PC-3 (cell line): Measurements from ENCODE around the gene VANGL2. TPM values are rescaled to one million over a fixed set of nuclear protein-coding genes. Genes with fewer than 3 reads are reported as not detected.

ENCODE experiments used
- ATAC-seq: fragments of 200-7000 bp; cut with Tn5 transposase; 2 replicates; pipeline ENCODE4 v1.9.1; 2020; ENCODE audit warnings: mild to moderate bottlenecking, moderate library complexity
- BruUV-seq: library from RNA; stranded (reverse); fragments of 400-500 nt; replicated peaks from 2 replicates; lab custom pipeline; 2021; lab: Mats Ljungman, UMichigan
- CTCF ChIA-PET: fragments of 300-600 bp; sonication (Branson Sonifier 250); formaldehyde crosslinking; loops from one replicate; lab custom pipeline; 2022; ENCODE audit warnings: antibody characterized with exemption; lab: Charles Lee
- POLR2A ChIA-PET: fragments of 300-600 bp; sonication (Branson Sonifier 250); formaldehyde crosslinking; loops from one replicate; lab custom pipeline; 2022; ENCODE audit warnings: antibody characterized with exemption; ENCODE audit not compliant: unreplicated experiment; lab: Charles Lee
- DNase-seq: peaks from one replicate; pipeline ENCODE4 v3.0.0-alpha.2; 2015
- H2AFZ ChIP-seq: fragments of 300-600 bp; sonication (generic); 2 replicates; pipeline ENCODE4 v1.6.0; 2016; ENCODE audit warnings: antibody characterized with exemption, low read length
- H3F3A ChIP-seq: fragments of 300-600 bp; sonication (generic); one replicate; pipeline ENCODE4 v1.6.0; 2017; ENCODE audit warnings: antibody characterized with exemption, low read length, control low read depth, mild to moderate bottlenecking; ENCODE audit not compliant: unreplicated experiment
- H3K27ac ChIP-seq: fragments of 300-600 bp; sonication (generic); 2 replicates; pipeline ENCODE4 v1.5.1; 2016; ENCODE audit warnings: mild to moderate bottlenecking, low read length
- H3K27me3 ChIP-seq: fragments of 300-600 bp; sonication (generic); 2 replicates; pipeline ENCODE4 v1.6.1; 2016; ENCODE audit warnings: low read length, mixed read lengths
- H3K36me3 ChIP-seq: fragments of 300-600 bp; sonication (generic); 2 replicates; pipeline ENCODE4 v1.6.1; 2016; ENCODE audit warnings: low read depth, mixed run types, low read length, mixed read lengths
- H3K4me1 ChIP-seq: fragments of 300-600 bp; sonication (generic); 2 replicates; pipeline ENCODE4 v1.5.1; 2016; ENCODE audit warnings: low read length; ENCODE audit not compliant: insufficient read depth
- H3K4me2 ChIP-seq: fragments of 300-600 bp; sonication (generic); 2 replicates; pipeline ENCODE4 v1.6.0; 2016; ENCODE audit warnings: low read length
- H3K4me3 ChIP-seq: fragments of 300-600 bp; sonication (generic); 2 replicates; pipeline ENCODE4 v1.5.1; 2016; ENCODE audit warnings: mild to moderate bottlenecking, low read length, mixed read lengths
- H3K79me2 ChIP-seq: fragments of 300-600 bp; sonication (generic); 2 replicates; pipeline ENCODE4 v1.6.1; 2017; ENCODE audit warnings: low read length, mixed read lengths
- H3K9ac ChIP-seq: fragments of 300-600 bp; sonication (generic); 2 replicates; pipeline ENCODE4 v1.6.0; 2016; ENCODE audit warnings: mild to moderate bottlenecking, low read length
- H3K9me2 ChIP-seq: fragments of 300-600 bp; sonication (generic); replicated peaks from 2 replicates; pipeline ENCODE4 v1.6.1; 2016; ENCODE audit warnings: mixed run types, low read length, mixed read lengths
- H3K9me3 ChIP-seq: fragments of 300-600 bp; sonication (generic); 2 replicates; pipeline ENCODE4 v1.6.1; 2016; ENCODE audit warnings: low read length, mixed read lengths
- H4K20me1 ChIP-seq: fragments of 300-600 bp; sonication (generic); 2 replicates; pipeline ENCODE4 v1.6.1; 2016; ENCODE audit warnings: low read length, mixed read lengths
- EZH2 ChIP-seq: fragments of 300-600 bp; sonication (generic); IDR thresholded peaks from one replicate; pipeline ENCODE4 v1.6.1; 2017; ENCODE audit warnings: antibody characterized with exemption, mild to moderate bottlenecking, low read length; ENCODE audit not compliant: unreplicated experiment
- EZH2phosphoT487 ChIP-seq: fragments of 300-600 bp; sonication (generic); IDR thresholded peaks from 2 replicates; pipeline ENCODE4 v1.6.1; 2018; ENCODE audit warnings: mild to moderate bottlenecking, antibody characterized with exemption, low read length, borderline replicate concordance
- intact Hi-C: fragments of 100-400 bp; cut with micrococcal nuclease; formaldehyde crosslinking; loops from 2 replicates; pipeline ENCODE4 v1.9.0; 2023
- total RNA-seq: library from RNA; depleted of rRNA; stranded (reverse); fragments of >200 nt; gene quantifications from 2 replicates; pipeline ENCODE4 v1.2.3, GENCODE V29; 2014
- TF ChIP-seq, protein P1 (sequence below): fragments of 300-600 bp; sonication (generic); conservative IDR thresholded peaks from 2 replicates; pipeline ENCODE4 v1.5.1; 2017; ENCODE audit warnings: antibody characterized with exemption, low read depth, mild to moderate bottlenecking, low read length

Gene VANGL2
- total RNA-seq, 1 experiment from 2014 or later = 0.44 TPM

DNA sequence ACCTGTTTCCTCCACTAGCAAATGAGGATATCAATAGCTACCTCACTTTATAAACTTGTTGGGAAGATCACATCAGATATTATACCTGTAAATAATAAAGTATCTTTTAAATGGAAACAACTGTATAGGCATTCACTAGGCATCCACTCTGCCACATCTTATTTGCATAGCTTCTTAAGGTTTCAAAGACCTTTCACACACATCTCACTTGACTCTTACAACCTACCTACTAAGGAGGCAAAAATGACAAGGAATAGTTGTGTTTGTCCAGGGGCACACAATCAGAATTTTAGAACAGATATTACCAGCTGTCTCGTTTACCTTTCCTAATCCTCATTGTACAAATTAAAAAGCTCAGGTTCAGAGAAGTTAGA is 51.5 kb downstream of the VANGL2 start:
- Histone ChIP-seq H3K9ac (no peak overlapping the region), H3F3A (no peaks in the 10 kb centered on the region), H3K79me2 (no peaks in the 10 kb centered on the region), H3K4me3 (no peak overlapping the region), H3K9me3 (no peaks in the 10 kb centered on the region), H3K4me2 (no peak overlapping the region), H3K36me3 (no peaks in the 10 kb centered on the region), H3K27ac (no peak overlapping the region), H3K27me3 (peaks cover 75% of the 10 kb centered on the region), H4K20me1 (no peaks in the 10 kb centered on the region), H3K9me2 (no peaks in the 10 kb centered on the region), H3K4me1 (no peaks in the 10 kb centered on the region), H2AFZ (no peak overlapping the region)
- no TSS peak for BruUV-seq
- DNase-seq (no peak), ATAC-seq (no peak)
- CTCF ChIA-PET = no interaction called here
- POLR2A ChIA-PET = no interaction called here
- intact Hi-C loops = no loop called here
- TF ChIP-seq EZH2 = no peak
- no peak for TF ChIP-seq EZH2phosphoT487
- TF ChIP-seq, protein P1, sequence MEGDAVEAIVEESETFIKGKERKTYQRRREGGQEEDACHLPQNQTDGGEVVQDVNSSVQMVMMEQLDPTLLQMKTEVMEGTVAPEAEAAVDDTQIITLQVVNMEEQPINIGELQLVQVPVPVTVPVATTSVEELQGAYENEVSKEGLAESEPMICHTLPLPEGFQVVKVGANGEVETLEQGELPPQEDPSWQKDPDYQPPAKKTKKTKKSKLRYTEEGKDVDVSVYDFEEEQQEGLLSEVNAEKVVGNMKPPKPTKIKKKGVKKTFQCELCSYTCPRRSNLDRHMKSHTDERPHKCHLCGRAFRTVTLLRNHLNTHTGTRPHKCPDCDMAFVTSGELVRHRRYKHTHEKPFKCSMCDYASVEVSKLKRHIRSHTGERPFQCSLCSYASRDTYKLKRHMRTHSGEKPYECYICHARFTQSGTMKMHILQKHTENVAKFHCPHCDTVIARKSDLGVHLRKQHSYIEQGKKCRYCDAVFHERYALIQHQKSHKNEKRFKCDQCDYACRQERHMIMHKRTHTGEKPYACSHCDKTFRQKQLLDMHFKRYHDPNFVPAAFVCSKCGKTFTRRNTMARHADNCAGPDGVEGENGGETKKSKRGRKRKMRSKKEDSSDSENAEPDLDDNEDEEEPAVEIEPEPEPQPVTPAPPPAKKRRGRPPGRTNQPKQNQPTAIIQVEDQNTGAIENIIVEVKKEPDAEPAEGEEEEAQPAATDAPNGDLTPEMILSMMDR = no peak

DNA sequence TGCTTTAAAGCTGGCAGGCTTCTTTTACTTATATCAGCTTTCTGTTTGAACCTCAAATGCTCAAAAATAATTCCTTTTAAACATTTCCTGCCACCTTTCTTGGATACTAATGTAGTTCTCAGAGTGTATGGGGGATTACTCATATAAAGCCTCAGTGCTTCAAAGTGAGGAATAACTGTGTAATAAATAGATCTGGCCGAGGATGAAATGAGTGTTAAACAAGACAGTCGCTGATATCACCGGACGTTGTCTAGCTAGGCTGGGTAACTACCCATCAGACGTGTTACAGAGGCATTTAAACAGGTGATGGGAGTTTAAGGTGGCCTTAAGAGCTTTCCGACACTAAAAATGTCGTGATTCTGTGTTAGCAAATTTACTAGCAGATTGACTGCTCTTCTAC is 53.1 kb downstream of the VANGL2 start:
- no peak for ATAC-seq

More for the DNA sequence above, 53.1 kb downstream of the VANGL2 start:
- Histone ChIP-seq H3K9me3 (no peaks in the 10 kb centered on the region), H3K27me3 (peaks cover 81% of the 10 kb centered on the region), H3K4me2 (no peak overlapping the region), H3K9ac (no peak overlapping the region), H4K20me1 (no peaks in the 10 kb centered on the region), H3K4me3 (no peak overlapping the region), H2AFZ (no peak overlapping the region), H3K79me2 (no peaks in the 10 kb centered on the region), H3K9me2 (no peaks in the 10 kb centered on the region), H3K27ac (no peak overlapping the region), H3K36me3 (no peaks in the 10 kb centered on the region), H3F3A (no peaks in the 10 kb centered on the region), H3K4me1 (no peaks in the 10 kb centered on the region)
- POLR2A ChIA-PET = no interaction called here
- intact Hi-C loops = no loop called here
- no peak for DNase-seq
- TF ChIP-seq EZH2phosphoT487 = no peak
- no peak for TF ChIP-seq EZH2
- TF ChIP-seq, protein P1 = no peak
- BruUV-seq = no TSS peak
- CTCF ChIA-PET = no interaction called here
